Colonic mucosa (tissue), 4 donors: ENCODE results near the gene EHD2. TPM values are rescaled to one million over a fixed set of nuclear protein-coding genes. Genes with fewer than 3 reads are reported as not detected.

Source experiments
- DNase-seq: peaks from one replicate; pipeline ENCODE4 v3.0.0-alpha.2; 2020
- H3K27ac ChIP-seq: fragments of 200-600 bp; one replicate; pipeline ENCODE4 v1.8.0; 2021
- H3K27me3 ChIP-seq: fragments of 200-600 bp; one replicate; pipeline ENCODE4 v1.8.0; 2021
- H3K36me3 ChIP-seq: fragments of 200-600 bp; one replicate; pipeline ENCODE4 v1.8.0; 2021
- H3K4me1 ChIP-seq: fragments of 200-600 bp; one replicate; pipeline ENCODE4 v1.8.0; 2021; ENCODE audit warnings: mild to moderate bottlenecking
- H3K4me3 ChIP-seq: fragments of 200-600 bp; one replicate; pipeline ENCODE4 v1.8.0; 2021
- H3K9ac ChIP-seq, 2 donors: one replicate each; pipeline ENCODE4 v1.7.0; 2013; ENCODE audit warnings: control low read depth in 2 of 2, low read depth in 2 of 2, low read length in 2 of 2
- H3K9me3 ChIP-seq: fragments of 200-600 bp; one replicate; pipeline ENCODE4 v1.8.0; 2021
- intact Hi-C: fragments of 100-400 bp; cut with DNase I; formaldehyde crosslinking; loops from one replicate; pipeline ENCODE4 v1.14.1; 2022
- total RNA-seq, 2 donors: library from RNA; stranded (reverse); fragmentation: NEBNext Ultra II Directional in 1 of 2; extraction: Animal tissue kit (Norgen Biotek cat#: 25700) in 1 of 2; gene quantifications; one replicate each; pipeline ENCODE4 v1.2.1, GENCODE V29; 2021
- TF ChIP-seq, protein P1 (sequence below): fragments of 200-600 bp; IDR thresholded peaks from one replicate; pipeline ENCODE4 v1.8.0; 2022; ENCODE audit warnings: antibody characterized with exemption, mild to moderate bottlenecking
- donor health status: healthy.
- donor health status: DM: no; HTN: no; CAD: no.
- donor health status: DM: no; HTN: no; CAD: no.

The EHD2 gene
- total RNA-seq, 2 donors from 2014 or later = 10.9 to 33.7 TPM

DNA sequence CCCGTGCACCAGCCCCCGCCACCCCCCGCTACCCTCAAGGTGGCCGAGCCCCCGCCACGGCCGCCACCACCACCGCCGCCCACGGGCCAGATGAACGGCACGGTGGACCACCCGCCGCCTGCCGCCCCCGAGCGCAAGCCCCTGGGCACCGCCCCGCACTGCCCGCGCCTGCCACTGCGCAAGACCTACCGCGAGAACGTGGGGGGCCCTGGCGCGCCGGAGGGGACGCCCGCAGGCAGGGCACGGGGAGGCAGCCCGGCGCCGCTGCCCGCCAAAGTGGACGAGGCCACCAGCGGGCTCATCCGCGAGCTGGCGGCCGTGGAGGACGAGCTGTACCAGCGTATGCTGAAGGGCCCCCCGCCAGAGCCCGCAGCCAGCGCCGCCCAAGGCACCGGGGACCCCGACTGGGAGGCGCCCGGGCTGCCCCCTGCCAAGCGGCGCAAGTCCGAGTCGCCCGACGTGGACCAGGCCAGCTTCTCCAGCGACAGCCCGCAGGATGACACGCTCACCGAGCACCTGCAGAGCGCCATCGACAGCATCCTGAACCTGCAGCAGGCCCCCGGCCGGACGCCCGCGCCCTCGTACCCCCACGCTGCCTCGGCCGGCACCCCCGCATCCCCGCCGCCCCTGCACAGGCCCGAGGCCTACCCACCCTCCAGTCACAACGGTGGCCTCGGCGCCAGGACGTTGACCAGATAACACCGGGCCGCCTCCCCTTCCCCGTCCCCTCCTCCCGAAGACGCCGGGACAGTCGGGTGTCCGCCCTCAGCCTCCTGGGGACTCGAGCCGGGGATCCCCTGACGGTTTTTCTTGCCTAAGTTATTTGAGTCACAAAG is 11.3 kb upstream of the EHD2 start:
- Histone ChIP-seq H3K9ac (no peak overlapping the region), H3K4me1 (no peaks in the 10 kb centered on the region), H3K36me3 (peaks cover 8% of the 10 kb centered on the region), H3K27ac (no peak overlapping the region), H3K27me3 (no peaks in the 10 kb centered on the region), H3K4me3 (no peak overlapping the region), H3K9me3 (no peaks in the 10 kb centered on the region)
- TF ChIP-seq, protein P1, sequence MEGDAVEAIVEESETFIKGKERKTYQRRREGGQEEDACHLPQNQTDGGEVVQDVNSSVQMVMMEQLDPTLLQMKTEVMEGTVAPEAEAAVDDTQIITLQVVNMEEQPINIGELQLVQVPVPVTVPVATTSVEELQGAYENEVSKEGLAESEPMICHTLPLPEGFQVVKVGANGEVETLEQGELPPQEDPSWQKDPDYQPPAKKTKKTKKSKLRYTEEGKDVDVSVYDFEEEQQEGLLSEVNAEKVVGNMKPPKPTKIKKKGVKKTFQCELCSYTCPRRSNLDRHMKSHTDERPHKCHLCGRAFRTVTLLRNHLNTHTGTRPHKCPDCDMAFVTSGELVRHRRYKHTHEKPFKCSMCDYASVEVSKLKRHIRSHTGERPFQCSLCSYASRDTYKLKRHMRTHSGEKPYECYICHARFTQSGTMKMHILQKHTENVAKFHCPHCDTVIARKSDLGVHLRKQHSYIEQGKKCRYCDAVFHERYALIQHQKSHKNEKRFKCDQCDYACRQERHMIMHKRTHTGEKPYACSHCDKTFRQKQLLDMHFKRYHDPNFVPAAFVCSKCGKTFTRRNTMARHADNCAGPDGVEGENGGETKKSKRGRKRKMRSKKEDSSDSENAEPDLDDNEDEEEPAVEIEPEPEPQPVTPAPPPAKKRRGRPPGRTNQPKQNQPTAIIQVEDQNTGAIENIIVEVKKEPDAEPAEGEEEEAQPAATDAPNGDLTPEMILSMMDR = no peak
- intact Hi-C loops = no loop called here
- no peak for DNase-seq

DNA sequence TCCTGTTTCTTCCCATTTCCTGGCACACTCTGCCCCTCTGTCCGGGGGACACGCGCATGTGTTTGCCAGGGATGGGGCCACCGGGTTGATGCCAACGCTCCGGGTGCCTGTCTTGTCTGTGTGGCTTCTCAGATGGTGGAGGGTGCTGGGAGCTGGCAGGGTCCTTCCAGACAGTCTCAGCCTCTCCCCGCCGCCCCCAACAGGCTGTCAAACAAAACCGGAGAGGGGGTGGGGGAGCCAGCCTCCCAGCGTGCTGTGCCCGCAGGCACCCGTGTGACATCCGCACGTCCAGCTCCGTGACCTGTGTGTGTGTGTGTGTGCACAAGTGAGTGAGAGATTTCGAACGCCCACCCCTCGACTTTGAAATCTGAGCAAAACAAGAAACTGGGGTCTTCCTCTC is 10.6 kb upstream of the EHD2 start:
- no peaks in the 10 kb centered on the region for H3K9me3 ChIP-seq
- H3K27me3 ChIP-seq = no peaks in the 10 kb centered on the region
- no peak overlapping the region for H3K4me3 ChIP-seq
- TF ChIP-seq, protein P1 = no peak
- H3K9ac ChIP-seq = no peak overlapping the region
- H3K27ac ChIP-seq = no peak overlapping the region
- no peak for DNase-seq
- H3K4me1 ChIP-seq = no peaks in the 10 kb centered on the region
- intact Hi-C loops = no loop called here
- peaks cover 8% of the 10 kb centered on the region for H3K36me3 ChIP-seq

DNA sequence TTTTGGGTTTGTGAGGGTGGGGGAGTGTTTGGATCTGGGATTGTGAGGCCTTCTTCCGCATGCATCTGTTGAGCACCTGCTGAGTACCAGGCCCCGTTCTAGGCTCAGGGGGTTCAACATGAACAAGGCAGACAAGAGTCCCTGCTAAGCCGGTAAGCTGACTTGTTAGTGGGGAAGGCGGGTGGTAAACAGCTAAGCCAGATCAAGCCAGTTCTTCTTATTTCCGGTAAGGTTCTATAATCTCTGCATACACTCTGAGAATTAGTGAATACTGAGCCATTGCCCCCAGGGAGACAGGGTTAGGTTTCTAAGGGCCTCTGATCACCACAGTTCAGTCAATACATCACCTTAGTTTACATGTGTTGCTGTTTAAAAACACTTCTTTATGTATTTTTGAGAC is 9.9 kb upstream of the EHD2 start:
- H3K4me1 ChIP-seq = no peaks in the 10 kb centered on the region
- peak overlapping the region; percentile 22 for H3K27ac ChIP-seq

DNA sequence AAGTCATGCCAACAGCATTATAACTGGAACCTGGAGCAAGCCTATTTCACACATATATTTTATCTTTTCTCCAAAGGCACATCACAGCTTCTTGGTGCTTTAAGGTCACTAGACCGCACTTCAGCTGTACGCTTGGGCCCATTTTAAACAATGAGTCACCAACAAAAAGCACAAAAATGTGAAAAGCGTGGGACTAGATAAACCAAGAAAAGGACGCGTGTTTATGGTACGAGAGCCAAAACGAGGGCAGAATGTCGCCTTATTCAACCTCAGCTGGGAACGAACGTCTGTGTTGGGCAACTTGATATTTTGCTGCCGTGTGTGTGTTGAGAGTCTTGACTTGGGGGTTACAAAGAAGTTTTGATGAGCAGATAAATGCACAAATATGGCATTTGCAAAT is 9.2 kb upstream of the EHD2 start:
- Histone ChIP-seq H3K9ac (no peak overlapping the region), H3K4me3 (no peak overlapping the region), H3K27ac (no peak overlapping the region), H3K27me3 (no peaks in the 10 kb centered on the region), H3K36me3 (peaks cover 5% of the 10 kb centered on the region), H3K4me1 (no peaks in the 10 kb centered on the region), H3K9me3 (no peaks in the 10 kb centered on the region)
- intact Hi-C loops = no loop called here
- TF ChIP-seq, protein P1 = no peak
- no peak for DNase-seq

More for the DNA sequence above, 9.9 kb upstream of the EHD2 start:
- intact Hi-C loops = no loop called here
- H3K27me3 ChIP-seq = no peaks in the 10 kb centered on the region
- TF ChIP-seq, protein P1 = no peak
- no peak for DNase-seq
- peaks cover 8% of the 10 kb centered on the region for H3K36me3 ChIP-seq
- H3K9ac ChIP-seq = no peak overlapping the region
- H3K9me3 ChIP-seq = no peaks in the 10 kb centered on the region
- H3K4me3 ChIP-seq = no peak overlapping the region

DNA sequence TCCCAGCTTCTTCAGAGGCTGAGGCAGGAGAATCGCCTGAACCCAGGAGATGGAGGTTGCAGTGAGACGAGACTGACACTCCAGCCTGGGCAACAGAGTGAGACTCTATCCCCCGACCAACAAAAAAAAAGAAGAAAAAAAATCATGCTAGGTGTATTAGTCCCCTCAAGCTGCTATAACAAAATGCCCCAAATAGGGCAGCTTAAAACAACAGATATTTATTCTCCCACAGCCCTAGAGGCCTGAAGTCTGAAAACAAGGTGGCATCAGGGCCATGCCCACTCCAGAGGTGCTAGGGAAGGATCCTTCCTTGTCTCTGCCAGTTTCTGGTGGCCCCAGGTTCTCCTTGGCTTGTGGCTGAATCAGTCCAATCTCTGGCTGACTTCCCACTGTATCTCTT is 8.6 kb upstream of the EHD2 start:
- TF ChIP-seq, protein P1 = no peak
- intact Hi-C loops = no loop called here

More for the DNA sequence above, 8.6 kb upstream of the EHD2 start:
- Histone ChIP-seq H3K27me3 (no peaks in the 10 kb centered on the region), H3K36me3 (peaks cover 5% of the 10 kb centered on the region), H3K9ac (no peak overlapping the region), H3K27ac (no peak overlapping the region), H3K4me1 (no peaks in the 10 kb centered on the region), H3K4me3 (no peak overlapping the region), H3K9me3 (no peaks in the 10 kb centered on the region)
- no peak for DNase-seq
